MM.1S (cell line): Measurements from ENCODE around the gene NCDN.
A peak's percentile ranks its signal among the peaks of the same experiment; 100 is the strongest.

Experiments
- DNase-seq: peaks from one replicate; pipeline ENCODE4 v3.0.0-alpha.2; 2015
- H2AFZ ChIP-seq: fragments of 300-600 bp; sonication (generic); 2 replicates; pipeline ENCODE4 v1.6.0; 2016; ENCODE audit warnings: antibody characterized with exemption, low read length
- H3F3A ChIP-seq: fragments of 300-600 bp; sonication (generic); 2 replicates; pipeline ENCODE4 v1.6.1; 2016; ENCODE audit warnings: mild to moderate bottlenecking, antibody characterized with exemption, low read length, moderate library complexity, mixed read lengths; ENCODE audit not compliant: insufficient read depth
- H3K27ac ChIP-seq: fragments of 300-600 bp; sonication (generic); 2 replicates; pipeline ENCODE4 v1.5.1; 2016; ENCODE audit warnings: mild to moderate bottlenecking, low read length
- H3K27me3 ChIP-seq: fragments of 300-600 bp; sonication (generic); replicated peaks from 2 replicates; pipeline ENCODE4 v1.6.0; 2016; ENCODE audit warnings: low read length; ENCODE audit not compliant: insufficient read depth
- H3K36me3 ChIP-seq: fragments of 300-600 bp; sonication (generic); replicated peaks from 2 replicates; pipeline ENCODE4 v1.6.1; 2016; ENCODE audit warnings: mild to moderate bottlenecking, low read length, mixed read lengths; ENCODE audit not compliant: insufficient read depth
- H3K4me1 ChIP-seq: fragments of 300-600 bp; sonication (generic); 2 replicates; pipeline ENCODE4 v1.6.1; 2016; ENCODE audit warnings: low read length, mixed read lengths
- H3K4me2 ChIP-seq: fragments of 300-600 bp; sonication (generic); 2 replicates; pipeline ENCODE4 v1.6.0; 2016; ENCODE audit warnings: low read depth, low read length
- H3K4me3 ChIP-seq: fragments of 300-600 bp; sonication (generic); 2 replicates; pipeline ENCODE4 v1.5.1; 2016; ENCODE audit warnings: low read length, mixed read lengths
- H3K79me2 ChIP-seq: fragments of 300-600 bp; sonication (generic); 2 replicates; pipeline ENCODE4 v1.6.1; 2016; ENCODE audit warnings: mixed run types, low read length, mixed read lengths
- H3K9ac ChIP-seq: fragments of 300-600 bp; sonication (generic); 2 replicates; pipeline ENCODE4 v1.6.1; 2016; ENCODE audit warnings: low read length, mixed read lengths
- H3K9me2 ChIP-seq: fragments of 300-600 bp; sonication (generic); replicated peaks from 2 replicates; pipeline ENCODE4 v1.6.1; 2016; ENCODE audit warnings: mild to moderate bottlenecking, low read length, mixed read lengths; ENCODE audit not compliant: insufficient read depth
- H3K9me3 ChIP-seq: fragments of 300-600 bp; sonication (generic); replicated peaks from 2 replicates; pipeline ENCODE4 v1.6.1; 2016; ENCODE audit warnings: mild to moderate bottlenecking, low read length, mixed read lengths; ENCODE audit not compliant: insufficient read depth
- H4K20me1 ChIP-seq: fragments of 300-600 bp; sonication (generic); 2 replicates; pipeline ENCODE4 v1.6.1; 2016; ENCODE audit warnings: mild to moderate bottlenecking, low read length, moderate library complexity, mixed read lengths; ENCODE audit not compliant: insufficient read depth
- EZH2 ChIP-seq: fragments of 300-600 bp; sonication (generic); optimal IDR thresholded peaks from 2 replicates; pipeline ENCODE3; 2017; ENCODE audit warnings: low read depth, mild to moderate bottlenecking, antibody characterized with exemption, low read length, mixed read lengths
- EZH2phosphoT487 ChIP-seq: fragments of 300-600 bp; sonication (generic); IDR thresholded peaks from 2 replicates; pipeline ENCODE4 v1.6.1; 2018; ENCODE audit warnings: antibody characterized with exemption, low read length
- TF ChIP-seq, protein P1 (sequence below): fragments of 300-600 bp; sonication (generic); IDR thresholded peaks from 2 replicates; pipeline ENCODE4 v1.5.1; 2016; ENCODE audit warnings: antibody characterized with exemption, low read length, mixed read lengths

NCDN gene

DNA sequence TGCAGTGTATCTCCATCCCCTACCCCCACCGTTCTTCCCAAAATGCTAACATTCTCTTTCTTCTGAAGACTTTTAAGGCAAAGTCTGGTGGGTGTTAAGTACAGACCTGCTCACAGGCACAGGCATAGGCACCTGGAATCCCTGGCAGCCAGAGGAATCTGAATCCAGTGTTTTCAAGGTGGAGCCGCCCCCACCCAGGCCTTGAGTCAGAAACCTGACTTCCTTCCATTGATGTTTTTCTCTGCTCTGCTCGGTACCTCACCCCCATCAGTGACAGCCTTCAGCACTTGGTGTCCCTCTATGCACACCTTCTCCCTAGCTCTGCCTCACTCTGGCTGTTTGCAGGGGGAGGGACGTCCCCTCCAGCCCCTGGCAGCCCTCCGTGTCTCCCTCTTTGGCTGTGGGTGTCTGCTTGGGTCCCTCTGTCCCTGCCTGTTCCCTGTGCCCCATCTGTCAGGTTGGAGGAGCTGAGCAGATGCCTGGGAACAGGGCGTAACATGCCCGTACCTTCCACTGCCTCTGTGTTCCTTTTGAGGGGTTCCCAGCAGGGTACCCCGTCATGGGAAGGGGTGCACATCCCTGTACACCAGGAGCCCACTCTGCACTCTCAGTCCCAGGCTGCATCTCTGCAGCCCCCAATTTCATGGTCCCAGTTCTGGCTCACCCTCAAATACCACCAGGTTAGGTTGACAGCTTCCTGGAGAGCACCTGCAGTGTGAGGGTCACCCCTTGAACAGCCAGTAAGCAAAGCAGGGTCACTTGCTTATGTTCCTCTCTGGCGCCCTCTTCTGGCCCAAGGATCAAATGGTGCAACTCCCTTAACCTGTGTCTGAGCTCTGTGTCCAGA lies 6.7 kb downstream of the NCDN start:
- Histone ChIP-seq H3K4me3 (no peak overlapping the region), H3K27ac (no peak overlapping the region), H3K79me2 (no peaks in the 10 kb centered on the region), H2AFZ (no peak overlapping the region), H3K4me2 (no peak overlapping the region), H3K9ac (no peak overlapping the region), H3K9me2 (no peaks in the 10 kb centered on the region), H4K20me1 (no peaks in the 10 kb centered on the region), H3K9me3 (no peaks in the 10 kb centered on the region), H3K36me3 (no peaks in the 10 kb centered on the region), H3K4me1 (no peaks in the 10 kb centered on the region), H3K27me3 (no peaks in the 10 kb centered on the region), H3F3A (0 out of 2 replicates have a peak, but pooled peaks cover 3% of the 10 kb centered on the region)
- DNase-seq: peak; percentile 72
- no peak for TF ChIP-seq EZH2phosphoT487
- TF ChIP-seq, protein P1, sequence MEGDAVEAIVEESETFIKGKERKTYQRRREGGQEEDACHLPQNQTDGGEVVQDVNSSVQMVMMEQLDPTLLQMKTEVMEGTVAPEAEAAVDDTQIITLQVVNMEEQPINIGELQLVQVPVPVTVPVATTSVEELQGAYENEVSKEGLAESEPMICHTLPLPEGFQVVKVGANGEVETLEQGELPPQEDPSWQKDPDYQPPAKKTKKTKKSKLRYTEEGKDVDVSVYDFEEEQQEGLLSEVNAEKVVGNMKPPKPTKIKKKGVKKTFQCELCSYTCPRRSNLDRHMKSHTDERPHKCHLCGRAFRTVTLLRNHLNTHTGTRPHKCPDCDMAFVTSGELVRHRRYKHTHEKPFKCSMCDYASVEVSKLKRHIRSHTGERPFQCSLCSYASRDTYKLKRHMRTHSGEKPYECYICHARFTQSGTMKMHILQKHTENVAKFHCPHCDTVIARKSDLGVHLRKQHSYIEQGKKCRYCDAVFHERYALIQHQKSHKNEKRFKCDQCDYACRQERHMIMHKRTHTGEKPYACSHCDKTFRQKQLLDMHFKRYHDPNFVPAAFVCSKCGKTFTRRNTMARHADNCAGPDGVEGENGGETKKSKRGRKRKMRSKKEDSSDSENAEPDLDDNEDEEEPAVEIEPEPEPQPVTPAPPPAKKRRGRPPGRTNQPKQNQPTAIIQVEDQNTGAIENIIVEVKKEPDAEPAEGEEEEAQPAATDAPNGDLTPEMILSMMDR: peak; percentile 82

DNA sequence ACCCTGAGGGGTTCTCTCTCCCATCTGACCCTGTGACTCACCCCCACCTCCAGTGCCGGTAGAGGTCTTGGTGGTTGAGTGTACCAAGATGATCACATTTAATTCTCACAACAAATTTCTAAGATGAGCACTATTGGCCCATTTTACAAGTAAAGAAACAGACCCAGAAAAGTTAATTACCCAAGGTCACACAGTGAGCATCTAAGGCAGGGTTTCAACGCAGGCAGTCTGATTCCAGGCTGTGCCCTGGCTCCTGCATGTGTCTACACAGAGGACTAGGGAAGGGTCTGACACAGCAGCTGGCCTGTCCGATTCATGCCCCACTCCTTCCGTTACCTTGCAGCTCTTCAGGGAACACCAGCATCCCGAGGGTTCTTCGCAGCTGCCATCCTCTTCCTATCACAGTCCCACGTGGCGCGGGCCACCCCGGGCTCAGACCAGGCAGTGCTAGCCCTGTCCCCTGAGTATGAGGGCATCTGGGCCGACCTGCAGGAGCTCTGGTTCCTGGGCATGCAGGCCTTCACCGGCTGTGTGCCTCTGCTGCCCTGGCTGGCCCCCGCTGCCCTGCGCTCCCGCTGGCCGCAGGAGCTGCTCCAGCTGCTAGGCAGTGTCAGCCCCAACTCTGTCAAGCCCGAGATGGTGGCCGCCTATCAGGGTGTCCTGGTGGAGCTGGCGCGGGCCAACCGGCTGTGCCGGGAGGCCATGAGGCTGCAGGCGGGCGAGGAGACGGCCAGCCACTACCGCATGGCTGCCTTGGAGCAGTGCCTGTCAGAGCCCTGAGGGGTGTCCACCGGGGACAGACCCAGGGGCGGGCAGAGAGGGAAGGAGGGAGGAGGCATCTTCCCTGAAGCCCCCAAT lies 7.5 kb downstream of the NCDN start:
- Histone ChIP-seq H3K79me2 (no peaks in the 10 kb centered on the region), H3K4me2 (no peak overlapping the region), H3K27ac (no peak overlapping the region), H3K9ac (no peak overlapping the region), H3K9me2 (no peaks in the 10 kb centered on the region), H2AFZ (no peak overlapping the region), H3K4me1 (no peaks in the 10 kb centered on the region), H3K9me3 (no peaks in the 10 kb centered on the region), H3F3A (0 out of 2 replicates have a peak, but pooled peaks cover 3% of the 10 kb centered on the region), H3K4me3 (no peak overlapping the region), H4K20me1 (no peaks in the 10 kb centered on the region), H3K36me3 (no peaks in the 10 kb centered on the region), H3K27me3 (no peaks in the 10 kb centered on the region)
- DNase-seq: no peak
- TF ChIP-seq EZH2phosphoT487 (no peak), EZH2 (no peak)
- TF ChIP-seq, protein P1: no peak

DNA sequence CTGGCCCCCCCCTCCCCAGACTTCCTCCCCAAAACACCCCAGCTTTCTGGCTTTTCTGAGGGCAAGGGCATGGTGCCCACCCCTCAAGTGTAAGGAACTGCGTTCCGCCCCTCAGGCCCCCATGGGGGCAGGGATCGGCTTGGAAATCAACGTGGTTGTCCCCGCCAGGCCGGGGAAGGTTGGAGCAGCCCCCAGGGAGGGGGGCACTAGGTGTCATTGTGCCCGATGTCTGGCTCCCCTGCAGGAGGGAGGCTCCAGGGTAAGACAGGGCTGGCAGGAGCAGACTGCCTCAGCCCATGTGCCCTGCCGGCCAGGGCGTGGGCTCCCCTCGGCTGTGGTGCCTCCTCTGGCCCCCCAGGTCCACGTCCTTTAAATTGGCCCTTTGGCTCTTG lies 8.1 kb downstream of the NCDN start:
- Histone ChIP-seq H3K4me2 (no peak overlapping the region), H3K27me3 (no peaks in the 10 kb centered on the region), H3K27ac (no peak overlapping the region), H3F3A (0 out of 2 replicates have a peak, but pooled peaks cover 3% of the 10 kb centered on the region), H3K4me1 (no peaks in the 10 kb centered on the region), H3K9ac (no peak overlapping the region), H2AFZ (no peak overlapping the region), H3K9me3 (no peaks in the 10 kb centered on the region), H3K4me3 (no peak overlapping the region), H3K9me2 (no peaks in the 10 kb centered on the region), H3K79me2 (no peaks in the 10 kb centered on the region), H3K36me3 (no peaks in the 10 kb centered on the region), H4K20me1 (no peaks in the 10 kb centered on the region)
- TF ChIP-seq EZH2 (no peak), EZH2phosphoT487 (no peak)
- TF ChIP-seq, protein P1: no peak
- DNase-seq: no peak
